Islet precursor cell (in vitro differentiated cells): ENCODE measurements around the gene SPATA17.
A peak's percentile ranks its signal among the peaks of the same experiment; 100 is the strongest.
"Not testable (repeated sequence)": the region's sequence is repeated elsewhere in the genome, so short reads cannot be mapped to it uniquely, and the experiment has no call there.

ENCODE experiments used
- DNase-seq: peaks from one replicate; pipeline ENCODE4 v3.0.0-alpha.2; 2018

The SPATA17 gene

DNA sequence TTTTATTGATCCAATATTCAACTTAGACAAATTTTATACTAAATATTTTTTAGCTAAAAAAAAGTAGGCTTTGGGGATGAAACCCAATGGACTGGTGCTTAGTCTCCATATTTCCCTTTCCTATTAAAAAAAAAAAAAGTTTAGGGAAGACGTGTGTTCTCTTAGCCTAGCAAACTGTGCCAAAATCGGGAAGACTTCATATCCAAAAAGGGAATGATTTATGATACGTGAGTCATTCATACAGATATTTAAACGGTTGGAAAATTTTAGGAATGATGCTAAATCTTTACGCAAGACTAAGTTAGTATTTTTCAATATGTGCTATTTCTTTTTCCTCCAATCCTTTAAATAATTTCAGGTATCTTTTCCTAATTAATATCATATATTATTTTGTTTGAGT lies 50.7 kb downstream of the SPATA17 start:
- no peak for DNase-seq

GRCh38 chr1:217687511-217687910 lies 56.4 kb downstream of the SPATA17 start:
- no peak for DNase-seq

- not testable (repeated sequence) for DNase-seq
Observed at GRCh38 chr1:217696140-217696539, 65.0 kb downstream of the SPATA17 start.

GRCh38 chr1:217703326-217703725 lies 72.2 kb downstream of the SPATA17 start:
- no peak for DNase-seq

DNA sequence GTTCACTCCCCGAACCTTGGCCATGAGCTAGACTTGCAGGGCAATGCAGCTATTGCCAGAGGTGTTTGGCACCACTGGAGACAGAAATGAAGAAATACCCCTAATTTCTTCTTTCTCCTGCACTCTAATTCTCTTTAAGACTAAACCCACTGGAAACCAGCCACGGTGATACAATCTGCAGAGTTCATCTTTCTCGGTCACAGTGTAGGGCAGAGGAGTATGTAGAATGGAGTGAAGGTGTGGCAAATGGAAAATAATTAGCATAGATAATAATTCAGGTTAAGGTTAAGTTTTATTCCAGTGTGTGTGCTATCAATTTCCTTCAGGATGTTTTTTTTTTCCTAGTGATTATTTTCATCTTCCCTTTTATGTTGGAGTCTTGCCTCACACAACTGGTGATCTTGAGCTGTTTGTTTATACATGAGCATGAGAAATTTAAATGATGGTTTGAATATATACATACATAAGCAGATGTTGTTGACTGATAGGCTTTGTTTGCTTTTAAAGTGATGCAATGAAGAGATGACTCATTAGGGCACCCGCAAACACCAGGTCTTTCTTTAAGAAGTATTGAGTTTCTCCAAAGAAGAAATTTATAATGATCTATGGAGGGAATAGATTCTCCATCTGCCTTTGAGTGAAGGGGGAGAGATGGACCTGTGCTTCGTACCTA lies 81.9 kb downstream of the SPATA17 start:
- no peak for DNase-seq

GRCh38 chr1:217715681-217716080 lies 84.5 kb downstream of the SPATA17 start:
- DNase-seq = no peak

DNA sequence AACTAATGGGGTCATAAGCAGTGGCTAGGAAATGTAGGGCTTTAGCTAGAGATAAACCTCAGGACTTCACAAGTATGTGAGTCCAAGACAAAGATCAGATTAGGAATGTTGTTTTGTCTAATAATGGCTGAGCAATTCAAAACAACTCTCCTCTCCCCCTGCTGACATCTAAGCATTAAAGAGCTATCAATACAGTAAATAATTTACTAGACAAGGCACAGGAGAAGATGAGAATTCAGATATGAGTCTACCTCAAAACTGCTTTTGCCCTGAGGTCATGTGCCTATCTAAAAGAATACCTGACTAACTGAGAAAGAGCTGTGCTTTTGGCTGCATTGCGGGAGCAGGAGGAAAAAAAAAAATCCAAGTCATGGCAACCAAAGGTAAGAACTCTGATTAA lies 86.8 kb downstream of the SPATA17 start:
- DNase-seq = peak; percentile 57

- peak; percentile 68 for DNase-seq
Observed at GRCh38 chr1:217718873-217719272, 87.7 kb downstream of the SPATA17 start.

GRCh38 chr1:217721692-217722091 lies 90.5 kb downstream of the SPATA17 start:
- peak; percentile 60 for DNase-seq

- no peak for DNase-seq
Observed at GRCh38 chr1:217734973-217735372, 103.8 kb downstream of the SPATA17 start.

- DNase-seq = no peak
Observed at GRCh38 chr1:217747156-217747769, 116.1 kb downstream of the SPATA17 start.

GRCh38 chr1:217769768-217770167 lies 138.6 kb downstream of the SPATA17 start:
- no peak for DNase-seq

DNA sequence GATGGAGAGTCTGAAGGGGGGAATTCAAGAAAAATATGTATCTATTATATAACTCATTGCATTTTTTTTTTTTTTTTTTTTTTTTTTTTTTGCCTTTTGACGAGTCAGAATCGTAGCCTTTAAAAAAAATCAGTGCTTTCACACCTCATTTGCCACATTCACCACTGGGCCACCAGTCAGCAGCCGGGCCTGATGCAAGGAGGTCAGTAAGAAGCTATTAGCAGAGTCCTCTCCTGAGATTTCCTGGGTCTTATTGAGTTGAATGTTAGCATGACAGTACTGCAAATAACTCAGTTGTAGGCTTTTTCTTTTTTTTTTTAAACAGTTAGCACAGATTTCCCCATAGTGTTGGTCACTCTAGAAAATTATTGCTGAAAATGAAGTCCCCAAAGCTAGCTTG lies 139.8 kb downstream of the SPATA17 start:
- DNase-seq = no peak

DNA sequence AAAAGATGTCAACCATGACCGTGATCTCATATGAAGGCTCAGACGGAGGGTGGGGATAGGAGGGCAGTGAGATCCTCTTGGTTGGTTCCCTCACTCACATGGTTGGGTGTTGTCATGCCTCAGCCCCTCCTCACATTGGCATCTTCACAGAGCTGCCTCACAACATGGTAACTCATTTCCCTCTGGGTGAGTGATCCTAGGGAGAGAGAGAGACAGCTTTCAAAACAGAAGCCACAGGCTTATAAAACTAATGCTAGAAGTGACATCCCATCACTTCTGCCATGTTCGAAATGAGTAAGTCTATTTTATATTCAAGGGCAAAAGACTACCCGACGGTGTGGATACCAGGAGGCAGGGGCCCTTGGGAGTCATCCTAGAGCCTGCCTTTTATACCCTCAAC lies 145.5 kb downstream of the SPATA17 start:
- no peak for DNase-seq

- DNase-seq = no peak
Observed at GRCh38 chr1:217781056-217781455, 149.9 kb downstream of the SPATA17 start.

GRCh38 chr1:217791091-217791490 lies 159.9 kb downstream of the SPATA17 start:
- DNase-seq = no peak

GRCh38 chr1:217805792-217806191 lies 174.6 kb downstream of the SPATA17 start:
- no peak for DNase-seq

GRCh38 chr1:217812175-217812574 lies 181.0 kb downstream of the SPATA17 start:
- no peak for DNase-seq

- no peak for DNase-seq
Observed at GRCh38 chr1:217813031-217813430, 181.9 kb downstream of the SPATA17 start.

- no peak for DNase-seq
Observed at GRCh38 chr1:217837691-217838090, 206.5 kb downstream of the SPATA17 start.

- no peak for DNase-seq
Observed at GRCh38 chr1:217839161-217839560, 208.0 kb downstream of the SPATA17 start.

- DNase-seq = no peak
Observed at GRCh38 chr1:217846733-217847132, 215.6 kb downstream of the SPATA17 start.

DNA sequence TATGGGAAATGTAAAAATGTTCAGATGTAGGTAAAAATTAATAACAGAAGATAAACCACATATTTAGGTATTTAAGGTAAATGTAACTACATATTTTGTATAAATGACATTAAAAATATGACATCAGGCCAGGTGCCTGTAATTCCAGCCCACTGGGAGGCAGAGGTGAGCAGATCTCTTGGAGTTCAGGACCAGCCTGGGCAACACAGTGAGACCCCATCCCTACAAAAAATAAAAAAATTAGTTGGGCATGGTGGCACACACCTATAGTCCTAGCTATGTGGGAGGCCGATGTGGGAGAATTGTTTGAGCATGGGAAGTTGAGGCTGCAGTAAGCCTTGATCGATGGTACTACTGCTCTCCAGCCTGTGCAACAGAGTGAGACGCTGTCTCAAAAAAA lies 216.5 kb downstream of the SPATA17 start:
- DNase-seq = no peak

DNA sequence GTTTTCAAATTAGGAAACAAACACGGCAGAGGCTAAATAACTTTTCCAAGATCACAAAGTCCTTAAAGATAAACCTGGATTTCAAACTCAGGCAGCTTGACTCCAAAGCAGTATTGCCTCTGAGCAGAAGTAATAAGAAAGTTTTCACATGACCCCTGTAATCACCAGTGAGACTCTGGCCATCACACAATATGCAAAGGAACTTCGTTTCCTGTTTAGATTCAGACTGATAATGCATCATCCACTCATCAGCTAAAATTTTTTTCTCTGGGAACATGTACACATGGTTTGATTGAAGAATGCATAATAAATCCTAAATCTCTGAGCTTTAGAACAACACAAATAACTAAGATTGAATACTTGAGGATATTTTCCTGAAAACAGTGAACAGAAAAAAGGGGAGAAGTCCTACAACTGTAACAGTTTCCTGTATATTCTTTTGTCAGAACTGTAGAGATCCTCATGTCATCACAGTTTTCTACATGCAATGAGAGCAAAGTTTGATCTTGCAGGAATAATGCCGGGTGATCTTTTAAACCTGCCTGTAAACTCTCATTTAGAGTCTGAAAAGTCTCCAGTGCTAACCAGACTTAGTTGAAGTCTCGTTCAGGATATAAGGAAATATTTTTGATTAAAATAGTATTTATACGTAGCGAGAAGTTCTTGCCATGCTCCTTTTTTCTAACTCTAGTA lies 225.3 kb downstream of the SPATA17 start:
- no peak for DNase-seq
